DND-41 (cell line): ENCODE data around the gene CHRM4.

ENCODE experiments used
- EZH2 ChIP-seq: IDR thresholded peaks from 3 replicates; pipeline ENCODE4 v1.6.1; 2012; ENCODE audit warnings: borderline replicate concordance, low read depth, mild to moderate bottlenecking, moderate library complexity, low read length, inconsistent platforms; ENCODE audit not compliant: severe bottlenecking
- TF ChIP-seq, protein P1 (sequence below): IDR thresholded peaks from 2 replicates; pipeline ENCODE4 v1.5.1; 2012; ENCODE audit warnings: borderline replicate concordance, low read length, moderate library complexity, mild to moderate bottlenecking; ENCODE audit not compliant: poor library complexity, severe bottlenecking; ENCODE audit errors: extremely low read depth

DNA sequence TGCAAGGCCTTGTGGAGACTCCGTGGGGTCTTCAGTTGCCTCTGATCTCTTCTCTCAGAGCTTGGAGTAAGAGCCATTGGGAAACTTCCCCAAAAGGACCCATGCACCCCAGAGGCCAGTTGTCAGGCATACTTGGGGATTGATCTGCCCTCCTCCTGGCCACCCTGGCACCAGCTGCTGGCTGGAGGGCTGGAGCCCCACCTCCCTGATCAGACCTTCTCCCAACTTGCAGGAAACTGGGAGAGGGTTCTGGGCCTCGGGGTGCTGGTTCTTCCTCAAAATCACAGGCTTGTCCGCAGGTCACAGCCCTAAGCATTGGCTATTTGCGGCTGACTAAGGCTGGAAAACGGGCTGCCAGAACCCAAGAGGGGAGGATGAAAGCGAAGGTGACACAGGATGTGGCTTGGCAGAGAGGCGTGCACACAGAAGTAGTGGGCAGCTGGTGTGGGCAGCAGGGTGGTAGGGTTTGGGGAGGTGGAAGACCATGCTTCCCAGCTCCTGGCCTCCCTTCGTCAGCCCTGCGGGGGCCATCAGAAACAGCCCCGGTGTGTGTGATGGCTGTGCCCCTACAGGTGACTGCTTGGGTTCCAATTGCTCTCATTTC is 45.6 kb downstream of the CHRM4 start:
- TF ChIP-seq, protein P1, sequence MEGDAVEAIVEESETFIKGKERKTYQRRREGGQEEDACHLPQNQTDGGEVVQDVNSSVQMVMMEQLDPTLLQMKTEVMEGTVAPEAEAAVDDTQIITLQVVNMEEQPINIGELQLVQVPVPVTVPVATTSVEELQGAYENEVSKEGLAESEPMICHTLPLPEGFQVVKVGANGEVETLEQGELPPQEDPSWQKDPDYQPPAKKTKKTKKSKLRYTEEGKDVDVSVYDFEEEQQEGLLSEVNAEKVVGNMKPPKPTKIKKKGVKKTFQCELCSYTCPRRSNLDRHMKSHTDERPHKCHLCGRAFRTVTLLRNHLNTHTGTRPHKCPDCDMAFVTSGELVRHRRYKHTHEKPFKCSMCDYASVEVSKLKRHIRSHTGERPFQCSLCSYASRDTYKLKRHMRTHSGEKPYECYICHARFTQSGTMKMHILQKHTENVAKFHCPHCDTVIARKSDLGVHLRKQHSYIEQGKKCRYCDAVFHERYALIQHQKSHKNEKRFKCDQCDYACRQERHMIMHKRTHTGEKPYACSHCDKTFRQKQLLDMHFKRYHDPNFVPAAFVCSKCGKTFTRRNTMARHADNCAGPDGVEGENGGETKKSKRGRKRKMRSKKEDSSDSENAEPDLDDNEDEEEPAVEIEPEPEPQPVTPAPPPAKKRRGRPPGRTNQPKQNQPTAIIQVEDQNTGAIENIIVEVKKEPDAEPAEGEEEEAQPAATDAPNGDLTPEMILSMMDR: no peak
- no peak for TF ChIP-seq EZH2
